ENCODE data around the gene IGSF6. TPM values are rescaled to one million over a fixed set of nuclear protein-coding genes. Genes with fewer than 3 reads are reported as not detected.
A peak's percentile ranks its signal among the peaks of the same experiment; 100 is the strongest.

The IGSF6 gene
- total and polyA plus RNA-seq, 2 of the 4 experiments (the other 2 are of a cell fraction): not detected

DNA sequence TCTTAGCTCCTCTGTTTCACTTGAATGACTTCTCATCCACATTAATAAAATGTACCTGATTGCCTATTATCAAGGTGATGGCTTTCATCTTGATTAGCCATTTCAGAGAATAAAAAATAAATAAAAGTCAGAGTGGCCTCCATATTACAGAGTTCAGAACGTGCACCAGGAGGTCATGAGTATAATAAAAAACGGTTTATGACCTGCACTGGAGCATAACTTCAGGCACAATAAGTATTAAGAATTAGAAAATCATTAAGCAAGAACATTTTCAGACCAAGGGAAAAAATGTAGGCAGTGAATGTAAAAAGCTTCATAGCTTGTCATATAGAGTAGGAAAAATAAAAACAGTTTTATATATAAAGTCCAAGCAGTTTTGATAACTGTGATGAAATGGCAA is 41.6 kb downstream of the IGSF6 start:
- Histone ChIP-seq H3K79me1 (ENCODE audit: low read depth in 1 of 2, low read length in 2 of 2) (peaks cover 50 to 77% of the 10 kb centered on the region in 2 experiments), H3K4me2 (ENCODE audit: low read depth, low read length) (peak overlapping the region; percentile 66; the same call in 1 of the 2 replicates), H4K8ac (ENCODE audit: low read depth in 2 of 2, low read length in 2 of 2) (no peak overlapping the region), H3K9me3 (ENCODE audit: control insufficient read depth, insufficient read depth, low read length) (no peaks in the 10 kb centered on the region), H2AK9ac (replicated peaks; ENCODE audit: low read depth, low read length, poor library complexity) (no peak overlapping the region), H2BK15ac (ENCODE audit: low read depth, low read length) (no peak overlapping the region), H3K9me1 (ENCODE audit: insufficient read depth, low read length) (peaks cover 3% of the 10 kb centered on the region), H4K20me1 (ENCODE audit: insufficient read depth, low read length) (peaks cover 54% of the 10 kb centered on the region), H3K36me3 (ENCODE audit: control insufficient read depth, insufficient read depth, low read length) (peaks cover 2% of the 10 kb centered on the region; the same call in 1 of the 2 replicates), H2AFZ (replicated peaks; ENCODE audit: low read length, poor library complexity) (no peak overlapping the region), H4K91ac (ENCODE audit: insufficient read depth, low read depth, low read length) (no peak overlapping the region), H3K27ac (ENCODE audit: insufficient read depth, low read length) (no peak overlapping the region), H2BK5ac (ENCODE audit: low read depth, low read length, poor library complexity, severe bottlenecking) (no peak overlapping the region), H3K56ac (ENCODE audit: extremely low read depth, insufficient read depth, low read length) (no peak overlapping the region), H3K9ac (ENCODE audit: low read depth, low read length) (no peak overlapping the region), H3K23ac (ENCODE audit: low read depth, low read length) (no peak overlapping the region), H3K4me3 (ENCODE audit: insufficient read depth, low read depth, low read length) (no peak overlapping the region), H2BK20ac (ENCODE audit: low read depth, low read length) (no peak overlapping the region), H3K18ac (ENCODE audit: low read depth, low read length) (no peak overlapping the region), H2AK5ac (ENCODE audit: low read depth, low read length) (no peak overlapping the region), H4K5ac (ENCODE audit: low read depth, low read length) (no peak overlapping the region), H3K4ac (ENCODE audit: low read depth, low read length) (no peak overlapping the region), H3K27me3 (ENCODE audit: control insufficient read depth, insufficient read depth, low read length) (no peaks in the 10 kb centered on the region), H2BK120ac (ENCODE audit: low read depth, low read length) (no peak overlapping the region), H3K14ac (replicated peaks; ENCODE audit: low read depth, low read length) (no peak overlapping the region), H3K4me1 (ENCODE audit: control insufficient read depth, insufficient read depth, low read length) (peaks cover 6% of the 10 kb centered on the region)
- POLR2A ChIA-PET (ENCODE audit: unreplicated experiment): no interaction called here
- dilution Hi-C loops (cut with HindIII; ENCODE audit: low sequenced_read_pairs, unreplicated experiment) (no loop called here), intact Hi-C loops (cut with micrococcal nuclease) (no loop called here), in situ Hi-C loops (cut with MboI; ENCODE audit: low sequenced_read_pairs) (no loop called here)
- WGBS, 2 experiments (ENCODE audit: extremely low coverage in 2 of 2, insufficient read length in 1 of 2): no CpG with 5 or more reads among the region's 2 CpGs
- TF ChIP-seq FOS (IDR thresholded peaks at IDR 0.05; ENCODE audit: low read depth, low read length): no peak
- TF ChIP-seq RAD21 (IDR thresholded peaks at IDR 0.05; ENCODE audit: low read length): no peak
- TF ChIP-seq, protein P1, sequence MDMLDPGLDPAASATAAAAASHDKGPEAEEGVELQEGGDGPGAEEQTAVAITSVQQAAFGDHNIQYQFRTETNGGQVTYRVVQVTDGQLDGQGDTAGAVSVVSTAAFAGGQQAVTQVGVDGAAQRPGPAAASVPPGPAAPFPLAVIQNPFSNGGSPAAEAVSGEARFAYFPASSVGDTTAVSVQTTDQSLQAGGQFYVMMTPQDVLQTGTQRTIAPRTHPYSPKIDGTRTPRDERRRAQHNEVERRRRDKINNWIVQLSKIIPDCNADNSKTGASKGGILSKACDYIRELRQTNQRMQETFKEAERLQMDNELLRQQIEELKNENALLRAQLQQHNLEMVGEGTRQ (IDR thresholded peaks at IDR 0.05; ENCODE audit: low read depth, low read length): no peak
- ATAC-seq (ENCODE audit: low read depth) (no peak), DNase-seq (no peak)
- no TSS peak for BruUV-seq (replicated peaks)
- CTCF ChIA-PET: interaction anchor here (0.7 to 1.7 kb wide), 2 partner anchors 9 to 26 kb away, joined by 4 to 6 read pairs; no protein-coding TSS in a partner anchor

Data from IMR-90 (cell line).